Glutamatergic neuron (in vitro differentiated cells): Measurements from ENCODE around the gene SLC5A1. TPM values are rescaled to one million over a fixed set of nuclear protein-coding genes. Genes with fewer than 3 reads are reported as not detected.
A peak's percentile ranks its signal among the peaks of the same experiment; 100 is the strongest.

ENCODE experiments used
- DNase-seq: peaks from one replicate; pipeline ENCODE4 v3.0.0; 2022
- H3K27ac Mint-ChIP-seq: one replicate; pipeline ENCODE4 v1.8.0; 2020; ENCODE audit warnings: mild to moderate bottlenecking, mixed read lengths, inconsistent platforms; ENCODE audit not compliant: unreplicated experiment
- H3K27me3 Mint-ChIP-seq: one replicate; pipeline ENCODE4 v1.8.0; 2020; ENCODE audit warnings: mild to moderate bottlenecking, moderate library complexity, mixed read lengths, inconsistent platforms; ENCODE audit not compliant: unreplicated experiment
- H3K36me3 Mint-ChIP-seq: one replicate; pipeline ENCODE4 v1.8.0; 2020; ENCODE audit warnings: mild to moderate bottlenecking, mixed read lengths, inconsistent platforms; ENCODE audit not compliant: unreplicated experiment
- H3K4me1 Mint-ChIP-seq: one replicate; pipeline ENCODE4 v1.8.0; 2020; ENCODE audit warnings: mild to moderate bottlenecking, low read depth, mixed read lengths, inconsistent platforms; ENCODE audit not compliant: unreplicated experiment
- H3K4me3 Mint-ChIP-seq: one replicate; pipeline ENCODE4 v1.8.0; 2020; ENCODE audit warnings: mild to moderate bottlenecking, mixed read lengths, inconsistent platforms; ENCODE audit not compliant: unreplicated experiment
- H3K9me3 Mint-ChIP-seq: one replicate; pipeline ENCODE4 v1.8.0; 2020; ENCODE audit warnings: mild to moderate bottlenecking, moderate library complexity, mixed read lengths, inconsistent platforms; ENCODE audit not compliant: unreplicated experiment
- CTCF ChIP-seq: fragments of 200-600 bp; sonication (generic); IDR thresholded peaks from one replicate; pipeline ENCODE4 v1.5.0; 2021; ENCODE audit not compliant: partially characterized antibody, unreplicated experiment
- total RNA-seq: library from RNA; stranded (reverse); fragmentation: NEBNext Ultra II Directional; extraction: Animal tissue kit (Norgen Biotek cat#: 25700); gene quantifications from one replicate; pipeline ENCODE4 v1.2.1, GENCODE V29; 2021; ENCODE audit not compliant: unreplicated experiment

SLC5A1 gene
- total RNA-seq, 1 donor from 2014 or later: not detected

- Mint-ChIP-seq H3K27me3 (peaks cover 1% of the 10 kb centered on the region), H3K4me1 (no peaks in the 10 kb centered on the region), H3K9me3 (no peaks in the 10 kb centered on the region), H3K27ac (no peak overlapping the region), H3K4me3 (no peak overlapping the region), H3K36me3 (no peaks in the 10 kb centered on the region)
- no peak for DNase-seq
- no peak for TF ChIP-seq CTCF
Measured at GRCh38 chr22:32075997-32076760, 33.1 kb downstream of the SLC5A1 start.

DNA sequence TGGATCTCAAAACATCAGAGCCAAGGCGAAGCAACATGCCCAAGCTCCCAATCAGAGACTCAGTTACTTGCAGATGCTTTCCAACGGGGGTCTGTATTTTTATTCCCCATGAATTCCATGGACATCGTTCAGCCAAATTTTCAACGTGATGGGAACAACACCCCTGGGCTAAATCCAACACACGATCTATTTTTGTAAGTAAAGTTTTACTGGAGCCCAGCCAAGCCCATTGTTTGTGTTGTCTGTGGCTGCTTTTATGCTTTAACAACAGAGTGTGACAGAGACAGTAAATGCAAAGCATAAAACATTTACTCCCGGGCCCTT lies 33.7 kb downstream of the SLC5A1 start:
- no peak overlapping the region for H3K27ac Mint-ChIP-seq
- H3K36me3 Mint-ChIP-seq: no peaks in the 10 kb centered on the region
- DNase-seq: no peak
- peaks cover 1% of the 10 kb centered on the region for H3K27me3 Mint-ChIP-seq
- H3K4me1 Mint-ChIP-seq: no peaks in the 10 kb centered on the region
- no peaks in the 10 kb centered on the region for H3K9me3 Mint-ChIP-seq
- no peak for TF ChIP-seq CTCF
- no peak overlapping the region for H3K4me3 Mint-ChIP-seq

GRCh38 chr22:32077151-32077550 lies 34.1 kb downstream of the SLC5A1 start:
- Mint-ChIP-seq H3K9me3 (no peaks in the 10 kb centered on the region), H3K36me3 (no peaks in the 10 kb centered on the region), H3K4me3 (no peak overlapping the region), H3K27ac (no peak overlapping the region), H3K27me3 (peaks cover 1% of the 10 kb centered on the region), H3K4me1 (no peaks in the 10 kb centered on the region)
- TF ChIP-seq CTCF: no peak
- DNase-seq: no peak

DNA sequence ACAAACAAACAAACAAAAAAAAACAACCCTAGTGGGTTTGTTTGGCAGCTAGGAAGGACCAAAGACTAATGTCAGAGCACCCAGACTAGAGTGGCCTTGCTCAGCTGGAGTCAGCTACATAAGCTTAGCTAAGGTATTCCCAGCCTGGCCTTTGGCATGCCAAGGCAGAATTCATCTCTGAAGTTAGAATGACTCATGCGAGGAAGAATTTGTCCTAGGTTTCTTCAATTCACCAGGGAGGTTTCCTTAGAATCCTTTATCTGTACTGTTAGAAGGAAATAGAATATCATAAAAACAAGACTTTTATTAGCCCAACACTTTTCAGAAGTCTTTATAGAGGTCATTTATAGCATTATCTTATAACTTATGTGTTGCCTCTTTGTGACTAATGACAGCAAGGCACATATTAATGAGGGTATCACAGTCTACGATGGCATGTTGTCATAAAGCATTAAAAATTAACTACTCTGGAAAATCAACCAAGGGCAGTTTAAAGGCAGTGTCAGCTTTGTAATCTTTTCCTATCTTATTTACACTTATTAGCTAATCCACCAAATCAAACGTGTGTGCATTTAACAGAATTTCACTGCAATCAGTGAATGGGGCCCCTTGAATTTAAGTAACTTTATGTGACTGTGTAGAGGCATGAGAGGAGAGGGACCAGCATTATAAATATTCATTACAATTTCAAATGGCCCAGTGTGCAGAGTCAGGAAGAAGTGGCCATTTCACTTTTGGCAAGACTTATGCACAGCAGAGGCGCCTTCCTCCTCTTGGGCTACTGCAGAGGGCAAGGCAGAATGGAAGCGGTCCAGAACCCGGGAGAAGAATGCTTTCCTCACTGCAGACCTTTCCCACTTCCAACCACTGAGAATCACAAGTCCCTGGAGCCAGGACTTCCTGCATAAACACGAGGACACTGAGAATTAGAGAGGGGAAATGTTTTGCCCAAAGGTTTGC lies 36.3 kb downstream of the SLC5A1 start:
- Mint-ChIP-seq H3K4me3 (no peak overlapping the region), H3K27me3 (no peaks in the 10 kb centered on the region), H3K9me3 (no peaks in the 10 kb centered on the region), H3K27ac (no peak overlapping the region), H3K4me1 (no peaks in the 10 kb centered on the region), H3K36me3 (no peaks in the 10 kb centered on the region)
- DNase-seq: no peak
- TF ChIP-seq CTCF: no peak

GRCh38 chr22:32080904-32081303 lies 37.8 kb downstream of the SLC5A1 start:
- H3K36me3 Mint-ChIP-seq: no peaks in the 10 kb centered on the region

More at GRCh38 chr22:32080904-32081303, 37.8 kb downstream of the SLC5A1 start:
- H3K4me1 Mint-ChIP-seq: no peaks in the 10 kb centered on the region
- H3K27me3 Mint-ChIP-seq: no peaks in the 10 kb centered on the region
- peak; percentile 47 for TF ChIP-seq CTCF
- no peak overlapping the region for H3K4me3 Mint-ChIP-seq
- DNase-seq: no peak
- H3K27ac Mint-ChIP-seq: no peak overlapping the region
- no peaks in the 10 kb centered on the region for H3K9me3 Mint-ChIP-seq
